CD4-positive, alpha-beta T cell treated with Interleukin-12 subunit alpha and Interleukin-12 subunit beta, for 1 hour (primary cell): Measurements from ENCODE around the gene CXCR6.

Experiments
- DNase-seq: peaks from one replicate; pipeline ENCODE4 v3.0.0-alpha.2; 2020

The CXCR6 gene

GRCh38 chr3:45972534-45973402 is 29.5 kb downstream of the CXCR6 start:
- DNase-seq: no peak

- DNase-seq: no peak
Measured at GRCh38 chr3:45974686-45975085, 31.4 kb downstream of the CXCR6 start.

GRCh38 chr3:45975686-45976085 is 32.4 kb downstream of the CXCR6 start:
- no peak for DNase-seq

GRCh38 chr3:45976191-45977091 is 33.2 kb downstream of the CXCR6 start:
- peak; percentile 45 for DNase-seq

GRCh38 chr3:45978006-45978761 is 34.9 kb downstream of the CXCR6 start:
- peak; percentile 42 for DNase-seq

GRCh38 chr3:45979378-45979777 is 36.1 kb downstream of the CXCR6 start:
- DNase-seq: no peak

GRCh38 chr3:45980229-45980813 is 37.1 kb downstream of the CXCR6 start:
- DNase-seq: no peak

- DNase-seq: no peak
Measured at GRCh38 chr3:45980819-45981218, 37.6 kb downstream of the CXCR6 start.

GRCh38 chr3:45981346-45982074 is 38.2 kb downstream of the CXCR6 start:
- DNase-seq: no peak

GRCh38 chr3:45983770-45984169 is 40.5 kb downstream of the CXCR6 start:
- DNase-seq: no peak

GRCh38 chr3:45984331-45985312 is 41.4 kb downstream of the CXCR6 start:
- no peak for DNase-seq

- DNase-seq: no peak
Measured at GRCh38 chr3:45985532-45986302, 42.5 kb downstream of the CXCR6 start.

- DNase-seq: no peak
Measured at GRCh38 chr3:45986303-45986982, 43.2 kb downstream of the CXCR6 start.

- no peak for DNase-seq
Measured at GRCh38 chr3:45987368-45988291, 44.4 kb downstream of the CXCR6 start.

- DNase-seq: no peak
Measured at GRCh38 chr3:45988362-45988761, 45.1 kb downstream of the CXCR6 start.

- DNase-seq: no peak
Measured at GRCh38 chr3:45988804-45989203, 45.5 kb downstream of the CXCR6 start.

- DNase-seq: no peak
Measured at GRCh38 chr3:45990181-45990580, 46.9 kb downstream of the CXCR6 start.

- DNase-seq: no peak
Measured at GRCh38 chr3:45991341-45991740, 48.1 kb downstream of the CXCR6 start.
